Measurements from ENCODE around the gene OSBPL7. TPM values are rescaled to one million over a fixed set of nuclear protein-coding genes. Genes with fewer than 3 reads are reported as not detected.

Gene OSBPL7
- total and polyA plus RNA-seq, 2 of the 13 experiments (the other 11 are each of a cell fraction or from before 2014, with no cell fraction given): 4.7 to 6.6 TPM

DNA sequence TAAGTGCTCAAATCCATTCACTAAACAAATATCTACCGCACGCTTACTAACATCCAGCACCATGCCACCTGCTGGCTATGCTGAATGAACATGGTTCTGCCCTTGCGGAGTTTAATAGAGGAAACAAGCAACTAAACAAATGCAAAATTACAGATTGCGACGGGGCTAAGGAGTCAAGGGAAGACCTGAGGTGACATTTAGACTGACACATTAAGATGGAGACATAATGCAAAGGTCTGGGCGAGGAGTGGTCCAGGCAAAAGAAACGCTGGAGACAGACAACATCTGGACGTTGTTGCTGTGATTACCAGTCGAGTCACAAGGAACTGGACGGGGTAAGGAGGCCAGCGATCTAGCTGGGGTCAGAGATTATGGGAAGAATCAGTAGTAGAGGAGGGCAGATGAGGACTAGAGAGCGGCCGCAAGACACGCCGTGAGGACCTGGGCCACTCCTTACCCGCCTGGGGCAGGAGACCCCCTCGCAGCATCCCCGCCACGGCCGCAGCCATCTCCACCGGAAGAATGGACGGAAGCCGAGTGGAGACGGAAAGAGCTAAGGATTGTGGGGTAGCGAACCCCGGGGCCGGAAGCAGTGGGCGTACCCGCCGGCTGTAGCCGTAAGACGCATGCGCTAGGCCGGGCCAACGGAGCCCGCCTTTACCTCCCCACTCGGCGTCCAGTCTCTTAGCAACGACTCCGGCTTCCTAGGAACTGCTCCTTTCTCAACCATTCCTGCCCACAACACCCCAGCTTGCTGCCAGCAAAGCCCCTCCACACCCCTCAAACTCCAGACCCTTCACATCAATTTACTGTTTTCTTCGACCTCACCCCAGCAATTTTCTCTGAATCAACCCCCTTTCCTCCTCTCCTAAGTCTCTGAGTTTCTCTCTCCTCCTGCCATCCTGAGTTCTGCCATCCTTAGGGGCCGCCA lies 9.7 kb upstream of the OSBPL7 start, which contains the start of the genes LRRC46 and MRPL10 (continued):
- TF ChIP-seq ZNF468 (CRISPR knock-in tag; IDR thresholded peaks at IDR 0.05) (no peak), PHF5A (CRISPR knock-in tag; IDR thresholded peaks at IDR 0.05; ENCODE audit: low read depth, unreplicated experiment) (no peak), HDAC1 (CRISPR knock-in tag; IDR thresholded peaks at IDR 0.05) (peak; percentile 96), ZNF143 (CRISPR knock-in tag; IDR thresholded peaks at IDR 0.05) (peak; percentile 96), ZNF296 (CRISPR knock-in tag; conservative IDR thresholded peaks at IDR 0.05) (0 out of 2 replicates have a peak, but pooled peaks have one; percentile 72), ASH2L (IDR thresholded peaks at IDR 0.05; ENCODE audit: insufficient read length, low read depth, low read length) (peak; percentile 95), REPIN1 (CRISPR knock-in tag; IDR thresholded peaks at IDR 0.05; ENCODE audit: borderline replicate concordance, low read depth) (peak; percentile 94), ZNF354B (CRISPR knock-in tag; IDR thresholded peaks at IDR 0.05) (no peak), TEAD3 (CRISPR knock-in tag; optimal IDR thresholded peaks at IDR 0.05; ENCODE audit: borderline replicate concordance) (peak; percentile 84), ZBTB14 (CRISPR knock-in tag; IDR thresholded peaks at IDR 0.05) (no peak), ZNF598 (CRISPR knock-in tag; IDR thresholded peaks at IDR 0.05; ENCODE audit: borderline replicate concordance) (peak; percentile 96), SYNCRIP (IDR thresholded peaks at IDR 0.05; ENCODE audit: insufficient read depth, low read depth, low read length) (no peak), TEF (CRISPR knock-in tag; IDR thresholded peaks at IDR 0.05) (no peak), ZFP36 (IDR thresholded peaks at IDR 0.05; ENCODE audit: borderline replicate concordance, low read depth, low read length, partially characterized antibody) (no peak), JUND (CRISPR knock-in tag; IDR thresholded peaks at IDR 0.05) (peak; percentile 41; the same call in 1 of the 2 replicates), ZSCAN22 (CRISPR knock-in tag; IDR thresholded peaks at IDR 0.05) (no peak), PLRG1 (conservative IDR thresholded peaks at IDR 0.05) (no peak), MBD4 (IDR thresholded peaks at IDR 0.05; ENCODE audit: borderline replicate concordance, low read length) (no peak), SRF (IDR thresholded peaks at IDR 0.05; ENCODE audit: low read depth, low read length) (no peak), MAF1 (CRISPR knock-in tag; IDR thresholded peaks at IDR 0.05; ENCODE audit: borderline replicate concordance) (no peak; the same call in 1 of the 2 replicates), TBL1XR1 (IDR thresholded peaks at IDR 0.05; ENCODE audit: borderline replicate concordance, low read length, partially characterized antibody) (no peak), ZNF329 (CRISPR knock-in tag; IDR thresholded peaks at IDR 0.05; ENCODE audit: low read depth) (no peak; the same call in 1 of the 2 replicates), ZNF549 (CRISPR knock-in tag; IDR thresholded peaks at IDR 0.05) (no peak), NR3C1 (CRISPR knock-in tag; IDR thresholded peaks at IDR 0.05) (no peak)
- TF ChIP-seq, protein P1, sequence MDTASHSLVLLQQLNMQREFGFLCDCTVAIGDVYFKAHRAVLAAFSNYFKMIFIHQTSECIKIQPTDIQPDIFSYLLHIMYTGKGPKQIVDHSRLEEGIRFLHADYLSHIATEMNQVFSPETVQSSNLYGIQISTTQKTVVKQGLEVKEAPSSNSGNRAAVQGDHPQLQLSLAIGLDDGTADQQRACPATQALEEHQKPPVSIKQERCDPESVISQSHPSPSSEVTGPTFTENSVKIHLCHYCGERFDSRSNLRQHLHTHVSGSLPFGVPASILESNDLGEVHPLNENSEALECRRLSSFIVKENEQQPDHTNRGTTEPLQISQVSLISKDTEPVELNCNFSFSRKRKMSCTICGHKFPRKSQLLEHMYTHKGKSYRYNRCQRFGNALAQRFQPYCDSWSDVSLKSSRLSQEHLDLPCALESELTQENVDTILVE (CRISPR knock-in tag; IDR thresholded peaks at IDR 0.05): peak; percentile 91
- TF ChIP-seq, protein P2, sequence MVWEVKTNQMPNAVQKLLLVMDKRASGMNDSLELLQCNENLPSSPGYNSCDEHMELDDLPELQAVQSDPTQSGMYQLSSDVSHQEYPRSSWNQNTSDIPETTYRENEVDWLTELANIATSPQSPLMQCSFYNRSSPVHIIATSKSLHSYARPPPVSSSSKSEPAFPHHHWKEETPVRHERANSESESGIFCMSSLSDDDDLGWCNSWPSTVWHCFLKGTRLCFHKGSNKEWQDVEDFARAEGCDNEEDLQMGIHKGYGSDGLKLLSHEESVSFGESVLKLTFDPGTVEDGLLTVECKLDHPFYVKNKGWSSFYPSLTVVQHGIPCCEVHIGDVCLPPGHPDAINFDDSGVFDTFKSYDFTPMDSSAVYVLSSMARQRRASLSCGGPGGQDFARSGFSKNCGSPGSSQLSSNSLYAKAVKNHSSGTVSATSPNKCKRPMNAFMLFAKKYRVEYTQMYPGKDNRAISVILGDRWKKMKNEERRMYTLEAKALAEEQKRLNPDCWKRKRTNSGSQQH (CRISPR knock-in tag; IDR thresholded peaks at IDR 0.05; ENCODE audit: low read depth): no peak; the same call in 1 of the 2 replicates

All from HepG2 (cell line).